Natural killer cell treated with Interleukin-12 subunit alpha and Interleukin-12 subunit beta and Interleukin-15 and Interleukin-18, amount 100 ng/mL, for 72 hours (primary cell): ENCODE measurements around the gene BCL2L13. TPM values are rescaled to one million over a fixed set of nuclear protein-coding genes. Genes with fewer than 3 reads are reported as not detected.
"Not testable (repeated sequence)": the region's sequence is repeated elsewhere in the genome, so short reads cannot be mapped to it uniquely, and the experiment has no call there.

Source experiments
- ATAC-seq, 2 donors: fragments of 150-1000 bp; cut with Tn5 transposase in 1 of 2; sonication (Bioruptor Pico), chemical (Tn5 transposase) in 1 of 2; 2 replicates each; pipeline ENCODE4 v1.10.0; 2021
- DNase-seq: peaks from one replicate; pipeline ENCODE4 v3.0.0; 2022; ENCODE audit warnings: low spot score
- H3K27ac Mint-ChIP-seq, 2 donors: 1 replicate in 1 of 2; 2 replicates in 1 of 2; pipeline ENCODE4 v1.8.0; 2022; ENCODE audit warnings: mixed read lengths in 2 of 2, mild to moderate bottlenecking in 1 of 2, moderate library complexity in 1 of 2
- H3K27me3 Mint-ChIP-seq, 2 donors: 1 replicate in 1 of 2; 2 replicates in 1 of 2; pipeline ENCODE4 v1.8.0; 2022; ENCODE audit warnings: mixed read lengths in 2 of 2
- H3K36me3 Mint-ChIP-seq: one replicate; pipeline ENCODE4 v1.8.0; 2022; ENCODE audit warnings: mixed read lengths
- H3K4me1 Mint-ChIP-seq, 2 donors: 1 replicate in 1 of 2; 2 replicates in 1 of 2; pipeline ENCODE4 v1.8.0; 2022; ENCODE audit warnings: low read depth in 2 of 2, mixed read lengths in 2 of 2, mild to moderate bottlenecking in 1 of 2
- H3K4me3 Mint-ChIP-seq: one replicate; pipeline ENCODE4 v1.8.0; 2022; ENCODE audit warnings: mixed read lengths
- H3K9me3 Mint-ChIP-seq: 2 replicates; pipeline ENCODE4 v1.8.0; 2022; ENCODE audit warnings: mixed read lengths
- total RNA-seq, 2 donors: library from RNA; stranded (reverse); gene quantifications; one replicate each; pipeline ENCODE4 v1.2.3, GENCODE V29; 2022

Gene BCL2L13
- total RNA-seq, 2 donors from 2014 or later = 37.4 to 38.2 TPM

- DNase-seq (no peak), ATAC-seq (no peak)
- Mint-ChIP-seq H3K36me3 (no peaks in the 10 kb centered on the region), H3K4me1 (peaks cover 6 to 15% of the 10 kb centered on the region in 2 donors), H3K4me3 (no peak overlapping the region), H3K27ac (no peak overlapping the region), H3K9me3 (no peaks in the 10 kb centered on the region), H3K27me3 (no peaks in the 10 kb centered on the region)
Measured at GRCh38 chr22:17694193-17694592, 55.6 kb downstream of the BCL2L13 start.

GRCh38 chr22:17694752-17695151 lies 56.2 kb downstream of the BCL2L13 start:
- Mint-ChIP-seq H3K9me3 (no peaks in the 10 kb centered on the region), H3K27me3 (no peaks in the 10 kb centered on the region), H3K4me1 (peaks cover 9 to 15% of the 10 kb centered on the region in 2 donors), H3K36me3 (peaks cover 3% of the 10 kb centered on the region), H3K27ac (peak overlapping the region in 1 of 2 donors; percentile 58), H3K4me3 (no peak overlapping the region)
- DNase-seq (no peak), ATAC-seq (no peak)

DNA sequence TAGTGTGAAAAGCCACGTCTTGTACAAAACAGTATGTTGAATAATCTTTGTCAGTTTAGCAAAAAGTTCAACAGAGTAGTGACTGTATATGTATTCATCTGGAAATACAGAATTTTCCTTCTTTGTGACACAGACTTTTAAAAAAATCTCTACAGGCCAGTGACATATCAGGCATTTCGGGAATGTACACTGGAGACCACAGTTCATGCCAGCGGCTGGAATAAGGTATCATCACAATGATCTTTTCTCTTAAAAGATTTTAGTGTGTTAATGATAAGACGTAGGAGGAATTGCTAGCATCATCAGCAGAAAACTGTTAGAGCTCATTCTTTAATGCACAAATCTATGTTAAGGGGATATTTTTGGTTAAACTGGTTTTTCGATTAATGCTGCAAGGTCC lies 57.4 kb downstream of the BCL2L13 start:
- H3K9me3 Mint-ChIP-seq = no peaks in the 10 kb centered on the region
- no peaks in the 10 kb centered on the region for H3K27me3 Mint-ChIP-seq
- H3K27ac Mint-ChIP-seq = no peak overlapping the region
- H3K4me1 Mint-ChIP-seq = peaks cover 12 to 15% of the 10 kb centered on the region in 2 donors
- DNase-seq = no peak
- H3K36me3 Mint-ChIP-seq = peaks cover 5% of the 10 kb centered on the region
- no peak overlapping the region for H3K4me3 Mint-ChIP-seq
- no peak for ATAC-seq

GRCh38 chr22:17697196-17697595 lies 58.6 kb downstream of the BCL2L13 start:
- not testable (repeated sequence) for DNase-seq, ATAC-seq, H3K27me3 Mint-ChIP-seq, H3K36me3 Mint-ChIP-seq, H3K4me3 Mint-ChIP-seq, H3K27ac Mint-ChIP-seq, H3K9me3 Mint-ChIP-seq
- peaks cover 12 to 13% of the 10 kb centered on the region in 2 donors for H3K4me1 Mint-ChIP-seq

DNA sequence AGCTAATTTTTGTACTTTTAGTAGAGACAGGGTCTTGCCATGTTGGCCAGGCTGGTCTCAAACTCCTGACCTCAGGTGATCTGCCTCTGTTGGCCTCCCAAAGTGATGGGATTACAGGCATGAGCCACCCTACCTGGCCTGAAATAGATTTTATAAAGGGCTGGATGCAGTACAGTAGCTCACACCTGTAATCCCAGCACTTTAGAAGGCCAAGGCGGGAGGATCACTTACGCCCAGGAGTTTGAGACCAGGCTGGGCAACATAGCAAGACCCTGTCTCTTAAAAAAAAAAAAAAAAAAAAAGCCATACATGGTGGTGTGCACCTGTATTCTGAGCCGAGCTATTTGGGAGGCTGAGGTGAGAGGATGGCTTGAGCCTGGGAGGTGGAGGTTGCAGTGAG lies 59.7 kb downstream of the BCL2L13 start:
- not testable (repeated sequence) for DNase-seq, ATAC-seq, H3K9me3 Mint-ChIP-seq, H3K27me3 Mint-ChIP-seq, H3K4me3 Mint-ChIP-seq, H3K36me3 Mint-ChIP-seq
- Mint-ChIP-seq H3K4me1 (peaks cover 12% of the 10 kb centered on the region in 2 donors), H3K27ac (peak overlapping the region in 1 of 2 donors; percentile 57)

DNA sequence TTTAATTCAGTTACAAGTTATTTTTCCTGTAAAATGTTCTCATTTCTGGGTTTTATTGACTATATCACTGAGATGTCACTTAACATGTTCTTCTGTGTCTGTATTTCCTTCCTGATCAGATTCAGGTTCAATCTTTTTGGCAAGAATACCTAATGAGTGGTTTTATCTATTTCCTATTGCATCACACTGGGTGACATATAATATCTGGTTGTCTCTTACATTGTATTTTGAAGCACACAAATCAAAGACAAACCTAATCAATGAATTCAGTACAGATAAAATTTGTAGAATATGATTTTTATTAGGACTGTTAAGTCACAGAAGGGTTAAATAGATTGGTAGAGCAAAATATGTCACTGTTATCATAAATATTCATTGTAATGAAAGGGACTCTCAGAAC lies 60.4 kb downstream of the BCL2L13 start:
- Mint-ChIP-seq H3K36me3 (peaks cover 5% of the 10 kb centered on the region), H3K4me3 (no peak overlapping the region), H3K27ac (peak overlapping the region in 1 of 2 donors; percentile 57), H3K9me3 (no peaks in the 10 kb centered on the region), H3K27me3 (no peaks in the 10 kb centered on the region), H3K4me1 (peaks cover 12% of the 10 kb centered on the region in 2 donors)
- ATAC-seq (no peak), DNase-seq (no peak)

DNA sequence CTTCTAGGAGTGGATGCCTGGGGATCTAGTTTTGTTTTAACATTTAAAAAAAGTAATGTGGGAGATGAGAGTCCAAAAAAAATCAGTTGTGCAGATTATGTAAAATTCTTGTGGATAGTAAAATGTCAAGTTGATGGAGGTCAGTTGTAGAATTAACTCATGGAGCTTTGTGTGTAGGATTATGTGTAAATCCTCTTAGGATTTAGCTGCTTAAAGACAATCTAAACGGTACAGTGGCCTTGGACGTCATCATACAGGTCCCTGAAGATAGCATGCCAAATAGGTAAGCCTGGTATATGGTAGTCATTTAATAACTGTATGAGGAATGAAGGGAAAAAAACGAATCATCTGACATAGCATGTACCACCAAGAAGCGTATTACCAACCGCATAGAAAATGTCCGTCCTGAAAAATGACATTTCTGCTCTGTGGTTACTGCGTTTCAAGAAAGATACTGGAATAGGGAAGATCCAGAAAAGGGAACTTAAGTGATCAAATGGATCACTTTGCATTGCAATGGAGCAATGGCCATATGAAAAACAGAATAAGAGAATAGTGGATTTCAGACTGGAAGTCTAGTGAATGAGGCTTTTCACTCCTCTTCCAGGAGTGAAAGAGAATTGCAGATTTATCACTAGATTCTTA lies 61.3 kb downstream of the BCL2L13 start:
- Mint-ChIP-seq H3K27ac (no peak overlapping the region), H3K4me1 (peaks cover 8 to 12% of the 10 kb centered on the region in 2 donors), H3K4me3 (no peak overlapping the region), H3K9me3 (no peaks in the 10 kb centered on the region), H3K36me3 (peaks cover 5% of the 10 kb centered on the region), H3K27me3 (no peaks in the 10 kb centered on the region)
- no peak for DNase-seq
- ATAC-seq = no peak

DNA sequence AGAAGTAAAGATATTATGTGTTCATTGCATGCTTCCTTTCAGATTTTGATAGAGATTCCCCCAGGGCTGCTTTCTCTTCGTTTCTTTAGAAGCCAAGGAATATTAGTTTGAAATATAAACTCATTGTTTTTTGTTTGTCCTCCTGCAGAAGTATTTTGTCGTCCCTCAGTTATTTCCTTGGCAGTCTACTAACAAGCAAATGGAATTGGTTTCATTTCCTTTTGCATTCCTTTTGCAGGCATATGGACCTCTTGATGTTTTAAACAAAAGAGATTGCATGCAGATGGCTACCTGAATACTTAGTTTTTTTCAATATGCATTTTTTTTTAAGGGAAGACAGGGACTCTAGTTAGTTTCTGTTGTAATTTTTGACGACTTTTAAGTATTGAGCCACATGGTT lies 62.2 kb downstream of the BCL2L13 start:
- peaks cover 5% of the 10 kb centered on the region for H3K36me3 Mint-ChIP-seq
- no peaks in the 10 kb centered on the region for H3K9me3 Mint-ChIP-seq
- no peak overlapping the region for H3K27ac Mint-ChIP-seq
- DNase-seq = no peak
- H3K27me3 Mint-ChIP-seq = no peaks in the 10 kb centered on the region
- H3K4me1 Mint-ChIP-seq = peaks cover 9 to 15% of the 10 kb centered on the region in 2 donors
- no peak for ATAC-seq
- no peak overlapping the region for H3K4me3 Mint-ChIP-seq

DNA sequence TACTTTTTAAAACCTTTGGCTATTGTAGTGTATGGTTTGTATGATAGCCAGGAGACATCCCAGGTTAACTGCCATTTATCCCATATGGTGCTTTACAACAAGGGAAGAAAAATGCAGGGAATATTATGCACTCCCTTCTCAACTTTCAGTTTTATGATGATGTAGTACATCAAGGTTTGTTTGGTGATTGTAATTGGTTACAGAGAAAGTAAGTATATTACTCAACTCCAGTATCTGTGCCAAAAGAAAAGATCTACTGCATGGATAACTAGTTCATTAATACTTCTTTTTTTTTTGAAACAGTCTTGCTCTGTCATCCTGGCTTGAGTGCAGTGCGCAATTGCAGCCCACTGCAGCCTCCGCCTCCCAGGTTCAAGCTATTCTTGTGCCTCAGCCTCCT lies 65.3 kb downstream of the BCL2L13 start:
- Mint-ChIP-seq H3K4me3 (no peak overlapping the region), H3K36me3 (peaks cover 5% of the 10 kb centered on the region), H3K27ac (no peak overlapping the region), H3K4me1 (peaks cover 16 to 24% of the 10 kb centered on the region in 2 donors), H3K9me3 (no peaks in the 10 kb centered on the region), H3K27me3 (no peaks in the 10 kb centered on the region)
- no peak for DNase-seq
- no peak for ATAC-seq

GRCh38 chr22:17705546-17705945 lies 67.0 kb downstream of the BCL2L13 start:
- peak overlapping the region; percentile 22 for H3K4me3 Mint-ChIP-seq
- no peaks in the 10 kb centered on the region for H3K36me3 Mint-ChIP-seq
- H3K27me3 Mint-ChIP-seq = no peaks in the 10 kb centered on the region
- no peak for ATAC-seq
- no peak overlapping the region for H3K27ac Mint-ChIP-seq
- no peaks in the 10 kb centered on the region for H3K9me3 Mint-ChIP-seq
- peaks cover 14 to 16% of the 10 kb centered on the region in 2 donors for H3K4me1 Mint-ChIP-seq
- no peak for DNase-seq

DNA sequence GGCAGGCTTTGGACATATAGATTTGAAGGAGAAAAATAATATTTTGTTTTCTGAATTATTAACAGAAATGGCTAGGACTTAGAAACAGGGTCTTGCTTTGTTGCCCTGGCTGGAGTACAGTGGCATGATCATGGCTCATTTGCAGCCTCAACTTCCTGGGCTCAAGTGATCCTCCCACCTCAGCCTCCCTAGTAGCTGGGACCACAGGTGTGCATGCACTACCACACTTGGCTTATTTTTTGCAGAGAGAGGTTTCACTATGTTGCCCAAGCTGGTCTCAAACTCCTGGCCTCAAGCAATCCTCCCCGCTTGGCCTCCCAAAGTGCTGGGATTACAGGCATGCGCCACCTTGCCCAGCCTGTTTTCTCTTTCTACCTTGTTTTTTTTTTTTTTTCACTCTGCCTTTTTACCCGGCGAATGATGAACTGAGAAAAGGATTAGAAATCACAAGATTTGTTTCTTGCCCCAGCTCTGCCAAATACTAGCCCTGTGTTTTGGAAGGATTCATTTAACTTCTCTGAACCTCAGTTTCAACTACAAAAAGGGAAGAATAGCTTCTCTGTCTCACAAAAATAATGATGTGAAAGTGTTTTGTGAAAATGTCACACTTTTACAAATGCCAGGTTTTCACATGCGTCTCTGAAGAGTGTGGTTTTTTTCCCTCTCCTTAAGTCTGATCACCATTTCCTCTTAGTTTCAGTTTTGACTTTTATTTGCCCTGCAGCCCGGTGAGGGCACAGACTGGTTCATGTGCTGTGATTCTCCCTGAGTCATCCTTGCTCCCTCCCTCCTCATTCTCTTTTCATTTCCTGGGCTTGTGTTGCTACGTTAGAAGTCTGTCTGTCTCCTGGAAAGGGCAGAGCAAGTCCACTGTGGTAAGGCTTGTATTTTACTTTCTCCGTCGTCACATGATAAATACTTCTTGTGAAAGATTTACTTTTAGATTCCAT lies 67.7 kb downstream of the BCL2L13 start:
- no peaks in the 10 kb centered on the region for H3K27me3 Mint-ChIP-seq
- DNase-seq (no peak), ATAC-seq (peak; percentile 81 to 90)
- peaks cover 14 to 16% of the 10 kb centered on the region in 2 donors for H3K4me1 Mint-ChIP-seq
- no peaks in the 10 kb centered on the region for H3K36me3 Mint-ChIP-seq
- peak overlapping the region; percentile 68 to 78 for H3K27ac Mint-ChIP-seq
- H3K9me3 Mint-ChIP-seq = no peaks in the 10 kb centered on the region
- H3K4me3 Mint-ChIP-seq = peak overlapping the region; percentile 69

DNA sequence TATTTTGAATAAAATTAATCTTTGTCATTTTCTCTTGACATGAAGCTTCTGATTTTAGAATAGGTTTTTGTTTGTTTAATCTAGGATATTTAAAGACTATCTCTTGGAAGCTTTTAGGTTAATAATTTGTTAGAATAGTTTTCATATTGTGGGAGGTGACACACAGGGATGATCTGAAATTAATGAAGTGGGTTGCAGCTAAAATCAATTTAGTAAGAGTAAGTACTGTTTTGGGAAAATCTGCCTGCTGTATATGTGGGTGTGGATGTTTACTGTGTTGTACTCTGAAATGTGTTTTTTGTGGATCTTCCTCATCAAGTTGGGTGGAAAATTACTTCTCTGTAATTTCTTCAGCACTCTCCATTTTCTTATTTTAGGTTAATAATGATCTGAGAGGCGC lies 68.4 kb downstream of the BCL2L13 start:
- ATAC-seq (no peak), DNase-seq (no peak)
- Mint-ChIP-seq H3K4me1 (peaks cover 14 to 16% of the 10 kb centered on the region in 2 donors), H3K27ac (peak overlapping the region; percentile 68 to 78), H3K9me3 (no peaks in the 10 kb centered on the region), H3K27me3 (no peaks in the 10 kb centered on the region), H3K4me3 (peak overlapping the region; percentile 69), H3K36me3 (no peaks in the 10 kb centered on the region)

GRCh38 chr22:17707526-17707925 lies 69.0 kb downstream of the BCL2L13 start:
- Mint-ChIP-seq H3K36me3 (no peaks in the 10 kb centered on the region), H3K27ac (peak overlapping the region in 1 of 2 donors; percentile 78)
- ATAC-seq = no peak

DNA sequence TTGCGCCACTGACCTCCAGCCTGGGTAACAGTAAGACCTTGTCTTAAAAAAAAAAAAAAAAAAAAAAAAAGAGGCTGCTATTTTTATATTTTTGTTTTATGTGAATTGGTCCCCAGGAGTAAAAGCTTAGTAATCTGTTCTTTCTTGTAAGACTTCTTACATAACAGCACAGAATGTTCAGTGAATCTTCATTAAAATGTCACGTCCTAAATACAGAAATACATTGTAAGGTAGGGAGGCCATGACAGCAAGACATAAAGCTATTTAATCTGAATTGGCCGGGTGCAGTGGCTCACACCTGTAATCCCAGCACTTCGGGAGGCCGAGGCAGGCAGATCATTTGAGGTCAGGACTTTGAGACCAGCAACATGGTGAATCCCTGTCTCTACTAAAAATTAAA lies 71.5 kb downstream of the BCL2L13 start:
- Mint-ChIP-seq H3K27ac (no peak overlapping the region), H3K4me1 (peaks cover 14 to 16% of the 10 kb centered on the region in 2 donors), H3K27me3 (no peaks in the 10 kb centered on the region), H3K4me3 (no peak overlapping the region), H3K36me3 (no peaks in the 10 kb centered on the region), H3K9me3 (no peaks in the 10 kb centered on the region)
- no peak for ATAC-seq
- DNase-seq = no peak

More at GRCh38 chr22:17707526-17707925, 69.0 kb downstream of the BCL2L13 start:
- H3K4me3 Mint-ChIP-seq = no peak overlapping the region
- DNase-seq = no peak
- H3K9me3 Mint-ChIP-seq = no peaks in the 10 kb centered on the region
- peaks cover 14 to 16% of the 10 kb centered on the region in 2 donors for H3K4me1 Mint-ChIP-seq
- H3K27me3 Mint-ChIP-seq = no peaks in the 10 kb centered on the region
